ENCODE measurements around the gene PKD2.
"Not testable (repeated sequence)": the region's sequence is repeated elsewhere in the genome, so short reads cannot be mapped to it uniquely, and the experiment has no call there.

PKD2 gene

GRCh38 chr4:88063634-88064296, 56.3 kb downstream of the PKD2 start:
- no peak for DNase-seq (ENCODE audit: low read depth, low spot score)

- no peak for DNase-seq (ENCODE audit: low read depth, low spot score)
These were observed 57.0 kb downstream of the PKD2 start for GRCh38 chr4:88064410-88064809.

DNA sequence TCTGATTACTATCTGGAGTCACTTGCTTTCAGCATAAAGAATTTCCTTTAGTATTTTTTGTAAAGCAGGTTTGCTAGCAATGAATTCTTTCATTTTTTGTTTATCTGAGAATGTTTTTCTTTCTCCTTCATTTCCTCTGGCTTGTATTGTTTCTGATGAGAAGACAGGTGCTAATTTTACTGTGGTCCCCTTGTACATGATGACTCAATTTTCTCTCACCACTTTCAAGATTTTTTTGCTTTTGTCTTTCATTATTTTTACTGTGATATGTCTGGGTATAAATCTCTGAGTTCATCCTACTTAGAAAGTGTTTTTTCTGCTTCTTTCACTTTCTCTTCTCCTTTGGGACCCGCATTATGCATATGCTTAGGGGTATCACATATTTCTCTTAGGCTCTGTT, 62.6 kb downstream of the PKD2 start:
- no peak for DNase-seq (ENCODE audit: low read depth, low spot score)

- DNase-seq (ENCODE audit: low read depth, low spot score), result no peak
These were observed 67.9 kb downstream of the PKD2 start for GRCh38 chr4:88075336-88075735.

- DNase-seq (ENCODE audit: low read depth, low spot score), result no peak
These were observed 70.6 kb downstream of the PKD2 start for GRCh38 chr4:88077911-88078524.

DNA sequence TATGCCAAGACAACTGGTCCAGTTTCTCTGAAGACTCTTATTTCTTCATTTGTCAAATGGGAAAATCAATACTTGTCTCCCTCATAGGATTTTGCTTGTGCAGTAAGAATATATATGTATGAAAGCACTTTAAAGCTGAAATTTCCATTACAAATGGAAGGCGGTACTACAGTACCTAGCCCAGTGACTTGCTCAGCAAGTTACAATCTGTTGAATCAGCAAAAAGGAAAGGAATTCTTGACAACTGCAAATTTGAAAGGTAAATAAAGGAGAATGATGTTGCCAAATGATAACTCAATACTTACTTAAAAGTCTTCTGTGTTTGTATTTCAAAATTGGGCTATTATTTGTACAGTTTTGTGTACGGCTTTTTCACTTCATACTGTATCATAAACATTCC, 71.1 kb downstream of the PKD2 start:
- no peak for DNase-seq (ENCODE audit: low read depth, low spot score)

DNA sequence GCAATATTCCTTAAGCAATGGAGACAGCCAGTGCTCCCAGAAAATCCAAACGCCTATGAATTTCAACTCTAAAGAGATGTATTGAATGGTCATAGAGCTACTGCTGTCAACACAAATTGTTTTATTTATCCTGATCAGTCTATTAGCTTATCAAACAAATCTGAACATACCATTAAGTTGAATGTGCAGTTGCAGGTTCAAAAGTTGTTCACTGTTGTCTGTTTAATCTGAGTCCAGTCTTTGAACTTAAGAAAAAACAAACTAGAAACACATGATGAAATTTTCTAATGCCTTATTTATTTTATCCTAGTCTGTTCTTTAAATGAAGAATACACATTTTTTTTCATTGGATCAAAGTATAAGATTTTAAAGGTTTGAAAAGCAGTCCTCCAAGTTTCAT, 73.2 kb downstream of the PKD2 start:
- DNase-seq (ENCODE audit: low read depth, low spot score), result no peak

DNA sequence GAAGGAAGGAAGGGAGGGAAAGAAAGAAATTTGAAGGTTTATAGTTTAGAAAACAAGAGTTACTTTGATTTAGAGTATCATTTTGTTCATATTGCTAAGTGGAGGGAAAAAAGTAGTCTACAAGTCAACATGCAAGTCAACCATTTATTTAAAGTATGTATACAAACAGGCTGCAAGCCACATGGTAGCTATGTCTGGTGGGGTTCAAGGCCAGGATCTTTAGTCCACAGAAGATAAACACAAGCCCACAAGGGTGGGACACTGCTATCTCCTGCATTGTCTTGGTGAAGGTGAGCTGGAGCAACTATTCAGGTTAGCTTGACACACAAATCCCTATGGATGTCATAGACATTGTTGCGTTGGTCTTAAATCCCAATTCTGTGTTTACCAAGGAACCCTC, 79.6 kb downstream of the PKD2 start:
- DNase-seq (ENCODE audit: low read depth, low spot score), result no peak

DNA sequence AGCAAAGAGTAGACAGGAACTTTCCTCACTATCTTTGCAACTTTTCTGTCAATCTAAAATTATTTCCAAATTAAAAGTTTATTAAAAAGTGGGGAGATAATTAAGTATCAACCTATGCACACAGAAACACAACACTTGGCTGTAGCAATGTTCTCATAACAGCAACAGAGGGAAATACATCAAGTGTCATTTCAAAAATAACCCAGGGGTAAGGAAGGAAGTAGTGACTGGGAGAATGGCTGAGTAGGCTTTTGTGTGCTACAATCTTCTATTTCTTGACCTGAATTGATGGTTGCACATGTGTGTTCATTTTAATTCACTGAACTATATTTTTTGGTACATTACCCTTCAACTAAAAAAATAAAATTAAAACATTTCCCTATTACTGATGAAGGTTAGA, 83.5 kb downstream of the PKD2 start:
- no peak for DNase-seq (ENCODE audit: low read depth, low spot score)

GRCh38 chr4:88091378-88091777, 83.9 kb downstream of the PKD2 start:
- no peak for DNase-seq (ENCODE audit: low read depth, low spot score)

GRCh38 chr4:88093874-88094273, 86.4 kb downstream of the PKD2 start:
- no peak for DNase-seq (ENCODE audit: low read depth, low spot score)

DNA sequence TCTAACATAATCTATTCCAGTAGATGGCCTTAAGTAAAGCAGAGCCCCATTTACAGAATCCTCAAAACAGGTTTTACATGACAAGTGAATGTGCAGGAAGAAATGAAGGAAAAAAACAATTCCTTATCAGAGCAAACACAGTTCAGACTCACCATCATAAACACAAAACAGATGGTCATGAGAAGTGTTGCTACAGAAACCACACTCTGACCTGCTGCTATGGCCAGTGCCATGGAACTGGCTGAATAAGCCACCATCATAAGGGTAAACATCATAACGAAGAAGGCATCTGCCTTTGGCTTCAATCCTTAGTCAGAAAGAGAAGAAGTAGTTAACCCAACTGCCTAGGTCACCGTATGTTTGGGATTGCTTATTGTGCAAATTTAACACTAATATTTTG, 89.9 kb downstream of the PKD2 start:
- no peak for DNase-seq (ENCODE audit: low read depth, low spot score)

- no peak for DNase-seq (ENCODE audit: low read depth, low spot score)
These were observed 90.3 kb downstream of the PKD2 start for GRCh38 chr4:88097781-88098180.

DNA sequence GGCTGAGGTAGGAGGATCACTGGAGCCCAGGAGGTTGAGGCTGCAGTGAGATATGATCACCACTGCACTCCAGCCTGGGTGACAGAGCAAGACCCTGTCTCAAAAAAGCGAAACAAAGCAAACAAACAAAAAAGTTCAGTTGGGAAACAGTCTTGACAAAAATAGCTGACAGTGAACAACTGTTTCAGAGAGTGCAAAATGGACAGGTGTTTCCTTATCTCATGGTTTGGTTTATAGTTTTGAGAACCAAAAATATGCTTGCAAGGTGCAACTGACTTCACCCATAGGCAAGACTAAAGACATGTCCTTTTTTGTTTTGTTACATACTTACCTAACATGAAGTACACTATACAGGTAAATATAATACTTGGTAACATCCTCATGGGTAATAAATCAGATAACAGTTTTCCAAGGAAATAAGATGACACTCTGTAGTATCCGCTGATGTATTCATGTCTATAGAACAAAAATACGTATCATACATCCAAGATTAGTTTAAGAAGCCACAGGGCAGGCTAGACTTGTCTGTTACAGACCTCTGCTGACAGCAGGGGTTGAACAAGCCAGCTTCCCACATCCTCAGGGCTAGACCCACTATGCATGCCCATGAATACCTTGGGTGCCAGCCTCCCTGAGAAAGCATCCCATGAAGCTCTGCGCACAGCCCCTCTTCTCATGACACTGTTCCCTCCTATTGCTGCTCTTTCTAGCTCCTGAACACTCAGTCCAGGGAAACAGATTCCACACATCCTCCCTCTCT, 91.7 kb downstream of the PKD2 start:
- DNase-seq (ENCODE audit: low read depth, low spot score), result no peak

GRCh38 chr4:88101165-88101564, 93.7 kb downstream of the PKD2 start:
- DNase-seq (ENCODE audit: low read depth, low spot score), result no peak

DNA sequence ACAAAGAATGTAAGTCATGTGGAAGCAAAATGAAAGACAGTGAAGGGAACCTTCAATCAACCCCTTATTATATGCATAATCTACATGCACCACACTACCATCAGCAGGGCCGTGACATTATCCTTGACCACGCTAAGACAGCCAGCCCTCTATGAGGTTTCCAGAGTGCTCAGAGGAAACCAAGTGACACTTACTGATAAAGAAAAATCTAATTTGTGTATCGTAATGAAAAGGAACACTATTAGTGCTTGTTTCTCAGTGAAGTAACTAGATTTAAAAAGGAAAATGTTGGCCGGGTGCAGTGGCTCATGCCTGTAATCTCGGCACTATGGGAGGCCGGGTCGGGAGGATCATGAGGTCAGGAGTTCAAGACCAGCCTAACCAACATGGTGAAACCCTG, 94.6 kb downstream of the PKD2 start:
- DNase-seq (ENCODE audit: low read depth, low spot score), result no peak

DNA sequence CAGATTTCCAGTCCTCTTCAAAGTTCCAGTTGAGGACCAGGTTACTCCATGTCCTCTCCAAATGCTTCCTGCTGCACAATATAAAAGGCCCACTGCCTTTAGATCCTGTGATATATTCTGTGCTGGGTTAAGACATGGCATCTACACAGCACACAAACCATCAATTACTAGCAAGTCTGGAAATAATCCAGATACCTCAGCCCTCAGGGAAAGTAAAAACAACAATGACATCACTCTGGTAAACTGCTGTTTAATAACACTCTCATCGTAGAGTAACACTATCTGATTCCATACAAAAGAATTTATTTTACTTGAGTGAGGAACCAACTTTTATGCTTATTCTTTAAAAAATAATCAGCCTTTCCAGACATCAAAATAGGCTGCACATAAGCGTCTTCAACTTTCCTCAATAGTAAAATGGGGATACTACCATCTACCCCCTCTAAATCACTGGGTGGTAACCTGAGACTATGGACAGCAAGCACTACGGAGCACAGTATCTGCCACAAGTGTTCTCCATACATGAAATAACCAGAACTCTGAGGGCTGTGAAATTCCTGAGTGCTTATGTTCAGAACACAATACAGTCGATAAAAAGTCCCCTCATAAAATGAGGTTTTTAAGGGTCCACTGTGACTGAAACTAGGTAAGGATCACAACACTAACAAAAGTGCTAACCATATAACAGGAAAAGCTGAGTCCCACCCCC, 97.6 kb downstream of the PKD2 start:
- DNase-seq (ENCODE audit: low read depth, low spot score), result no peak

DNA sequence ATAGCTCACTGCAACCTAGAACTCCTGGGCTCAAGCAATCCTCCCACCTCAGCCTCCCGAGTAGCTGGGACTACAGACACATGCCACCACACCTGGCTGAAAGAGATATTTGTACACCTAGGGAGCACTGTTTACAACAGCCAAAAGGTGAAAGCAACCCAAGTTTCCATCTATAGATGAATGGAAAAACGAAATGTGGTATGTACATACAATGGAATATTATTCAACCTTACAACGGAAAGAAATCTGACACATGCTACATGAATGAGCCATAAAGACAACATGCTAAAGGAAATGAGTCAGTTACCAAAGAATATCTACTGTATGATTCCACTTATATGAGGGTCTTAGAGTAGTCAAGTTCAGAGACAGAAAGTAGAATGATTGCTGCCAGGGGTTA, 98.8 kb downstream of the PKD2 start:
- DNase-seq (ENCODE audit: low read depth, low spot score), result no peak

DNA sequence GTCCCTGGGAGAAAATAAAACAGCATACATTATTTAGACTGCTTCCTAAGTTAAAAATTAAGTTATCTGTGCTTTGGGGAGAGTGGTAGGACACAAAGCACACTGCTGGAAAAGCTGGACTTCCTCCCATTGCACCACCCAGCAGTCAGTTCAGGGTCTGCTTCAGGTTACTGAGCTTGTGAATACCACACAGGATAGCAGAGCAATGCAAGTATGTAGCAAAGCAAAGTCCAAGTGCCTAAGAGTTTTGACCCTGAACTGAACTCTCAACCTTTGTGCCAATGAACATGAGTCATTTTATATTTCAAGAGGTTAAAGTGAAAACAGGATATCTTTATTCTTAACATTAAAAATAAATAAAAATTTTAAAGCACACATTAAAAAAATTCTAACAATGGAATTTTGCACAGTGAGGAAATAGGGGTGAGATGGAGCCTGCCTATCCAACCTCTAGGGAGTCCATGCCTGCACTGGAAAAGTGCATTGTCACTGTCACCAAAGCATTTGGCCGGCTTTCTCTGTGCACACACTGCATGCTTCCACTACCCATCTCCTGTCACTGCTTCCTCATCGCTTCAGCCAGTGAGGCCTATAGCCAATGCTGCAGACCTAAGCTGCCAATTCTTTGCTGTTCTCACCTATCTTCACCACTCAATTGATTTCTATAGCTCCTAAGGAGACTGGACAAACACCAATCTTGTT, 100.1 kb downstream of the PKD2 start:
- no peak for DNase-seq (ENCODE audit: low read depth, low spot score)

GRCh38 chr4:88108108-88108465, 100.7 kb downstream of the PKD2 start:
- not testable (repeated sequence) for DNase-seq (ENCODE audit: low read depth, low spot score)

- DNase-seq (ENCODE audit: low read depth, low spot score), result no peak
These were observed 101.3 kb downstream of the PKD2 start for GRCh38 chr4:88108747-88109122.

Data from ELF-1 (cell line).